ENCODE results near the gene PPP2R5C. TPM values are rescaled to one million over a fixed set of nuclear protein-coding genes. Genes with fewer than 3 reads are reported as not detected.

Gene PPP2R5C
- total RNA-seq, 1 donor from 2014 or later = 55.3 TPM

- peaks cover 0 to 8% (median 7%) of the 10 kb centered on the region in 3 donors for H3K27me3 ChIP-seq (ENCODE audit: control insufficient read depth in 3 of 3, insufficient read depth in 3 of 3, low read length in 3 of 3)
- no peak overlapping the region for H3K27ac ChIP-seq (ENCODE audit: low read depth, low read length)
- no peaks in the 10 kb centered on the region for H3K9me3 ChIP-seq (ENCODE audit: control insufficient read depth in 3 of 3, low read length in 3 of 3)
- H3K4me1 ChIP-seq (ENCODE audit: control insufficient read depth in 3 of 3, insufficient read depth in 3 of 3, low read length in 3 of 3) = peaks cover 0 to 3% (median 0%) of the 10 kb centered on the region in 3 donors
- no peaks in the 10 kb centered on the region for H3K36me3 ChIP-seq (ENCODE audit: control insufficient read depth in 3 of 3, insufficient read depth in 3 of 3, low read length in 3 of 3)
- no peak overlapping the region for H3K9ac ChIP-seq (ENCODE audit: low read depth in 1 of 3, low read length in 3 of 3)
- no peak overlapping the region for H3K4me3 ChIP-seq (ENCODE audit: low read length in 3 of 3)
These were observed 27.2 kb upstream of the PPP2R5C start for GRCh38 chr14:101734246-101734847.

- Histone ChIP-seq H3K27ac (ENCODE audit: low read depth, low read length) (no peak overlapping the region), H3K9ac (ENCODE audit: low read depth in 1 of 3, low read length in 3 of 3) (no peak overlapping the region), H3K27me3 (ENCODE audit: control insufficient read depth in 3 of 3, insufficient read depth in 3 of 3, low read length in 3 of 3) (peaks cover 0 to 12% (median 7%) of the 10 kb centered on the region in 3 donors), H3K9me3 (ENCODE audit: control insufficient read depth in 3 of 3, low read length in 3 of 3) (peaks cover 0 to 2% (median 0%) of the 10 kb centered on the region in 3 donors), H3K36me3 (ENCODE audit: control insufficient read depth in 3 of 3, insufficient read depth in 3 of 3, low read length in 3 of 3) (no peaks in the 10 kb centered on the region), H3K4me1 (ENCODE audit: control insufficient read depth in 3 of 3, insufficient read depth in 3 of 3, low read length in 3 of 3) (peaks cover 0 to 3% (median 0%) of the 10 kb centered on the region in 3 donors), H3K4me3 (ENCODE audit: low read length in 3 of 3) (no peak overlapping the region)
These were observed 26.1 kb upstream of the PPP2R5C start for GRCh38 chr14:101735453-101735852.

GRCh38 chr14:101736071-101736470 lies 25.4 kb upstream of the PPP2R5C start:
- no peak overlapping the region for H3K4me3 ChIP-seq (ENCODE audit: low read length in 3 of 3)
- peaks cover 0 to 5% (median 3%) of the 10 kb centered on the region in 3 donors for H3K9me3 ChIP-seq (ENCODE audit: control insufficient read depth in 3 of 3, low read length in 3 of 3)
- no peak overlapping the region for H3K9ac ChIP-seq (ENCODE audit: low read depth in 1 of 3, low read length in 3 of 3)
- H3K27me3 ChIP-seq (ENCODE audit: control insufficient read depth in 3 of 3, insufficient read depth in 3 of 3, low read length in 3 of 3) = peaks cover 0 to 12% (median 7%) of the 10 kb centered on the region in 3 donors
- peaks cover 0 to 3% (median 0%) of the 10 kb centered on the region in 3 donors for H3K4me1 ChIP-seq (ENCODE audit: control insufficient read depth in 3 of 3, insufficient read depth in 3 of 3, low read length in 3 of 3)
- H3K36me3 ChIP-seq (ENCODE audit: control insufficient read depth in 3 of 3, insufficient read depth in 3 of 3, low read length in 3 of 3) = no peaks in the 10 kb centered on the region
- H3K27ac ChIP-seq (ENCODE audit: low read depth, low read length) = no peak overlapping the region

- Histone ChIP-seq H3K9ac (ENCODE audit: low read depth in 1 of 3, low read length in 3 of 3) (no peak overlapping the region), H3K36me3 (ENCODE audit: control insufficient read depth in 3 of 3, insufficient read depth in 3 of 3, low read length in 3 of 3) (no peaks in the 10 kb centered on the region), H3K4me3 (ENCODE audit: low read length in 3 of 3) (no peak overlapping the region), H3K9me3 (ENCODE audit: control insufficient read depth in 3 of 3, low read length in 3 of 3) (peaks cover 0 to 6% (median 5%) of the 10 kb centered on the region in 3 donors), H3K27me3 (ENCODE audit: control insufficient read depth in 3 of 3, insufficient read depth in 3 of 3, low read length in 3 of 3) (peaks cover 0 to 12% (median 7%) of the 10 kb centered on the region in 3 donors), H3K4me1 (ENCODE audit: control insufficient read depth in 3 of 3, insufficient read depth in 3 of 3, low read length in 3 of 3) (peaks cover 0 to 1% (median 0%) of the 10 kb centered on the region in 3 donors), H3K27ac (ENCODE audit: low read depth, low read length) (no peak overlapping the region)
These were observed 24.9 kb upstream of the PPP2R5C start for GRCh38 chr14:101736585-101736984.

- no peaks in the 10 kb centered on the region for H3K4me1 ChIP-seq (ENCODE audit: control insufficient read depth in 3 of 3, insufficient read depth in 3 of 3, low read length in 3 of 3)
- no peak overlapping the region for H3K9ac ChIP-seq (ENCODE audit: low read depth in 1 of 3, low read length in 3 of 3)
- H3K36me3 ChIP-seq (ENCODE audit: control insufficient read depth in 3 of 3, insufficient read depth in 3 of 3, low read length in 3 of 3) = no peaks in the 10 kb centered on the region
- no peak overlapping the region for H3K27ac ChIP-seq (ENCODE audit: low read depth, low read length)
- H3K27me3 ChIP-seq (ENCODE audit: control insufficient read depth in 3 of 3, insufficient read depth in 3 of 3, low read length in 3 of 3) = peaks cover 0 to 12% (median 7%) of the 10 kb centered on the region in 3 donors
- H3K9me3 ChIP-seq (ENCODE audit: control insufficient read depth in 3 of 3, low read length in 3 of 3) = peaks cover 0 to 6% (median 5%) of the 10 kb centered on the region in 3 donors
- no peak overlapping the region for H3K4me3 ChIP-seq (ENCODE audit: low read length in 3 of 3)
These were observed 23.8 kb upstream of the PPP2R5C start for GRCh38 chr14:101737414-101738339.

- no peaks in the 10 kb centered on the region for H3K36me3 ChIP-seq (ENCODE audit: control insufficient read depth in 3 of 3, insufficient read depth in 3 of 3, low read length in 3 of 3)
- peaks cover 0 to 12% (median 7%) of the 10 kb centered on the region in 3 donors for H3K27me3 ChIP-seq (ENCODE audit: control insufficient read depth in 3 of 3, insufficient read depth in 3 of 3, low read length in 3 of 3)
- H3K9me3 ChIP-seq (ENCODE audit: control insufficient read depth in 3 of 3, low read length in 3 of 3) = peaks cover 0 to 6% (median 5%) of the 10 kb centered on the region in 3 donors
- H3K4me3 ChIP-seq (ENCODE audit: low read length in 3 of 3) = no peak overlapping the region
- H3K27ac ChIP-seq (ENCODE audit: low read depth, low read length) = no peak overlapping the region
- H3K4me1 ChIP-seq (ENCODE audit: control insufficient read depth in 3 of 3, insufficient read depth in 3 of 3, low read length in 3 of 3) = no peaks in the 10 kb centered on the region
- H3K9ac ChIP-seq (ENCODE audit: low read depth in 1 of 3, low read length in 3 of 3) = no peak overlapping the region
These were observed 22.7 kb upstream of the PPP2R5C start for GRCh38 chr14:101738703-101739320.

GRCh38 chr14:101739446-101740141 lies 21.9 kb upstream of the PPP2R5C start:
- Histone ChIP-seq H3K4me3 (ENCODE audit: low read length in 3 of 3) (no peak overlapping the region), H3K9me3 (ENCODE audit: control insufficient read depth in 3 of 3, low read length in 3 of 3) (peaks cover 0 to 6% (median 5%) of the 10 kb centered on the region in 3 donors), H3K27me3 (ENCODE audit: control insufficient read depth in 3 of 3, insufficient read depth in 3 of 3, low read length in 3 of 3) (peaks cover 0 to 12% (median 7%) of the 10 kb centered on the region in 3 donors), H3K4me1 (ENCODE audit: control insufficient read depth in 3 of 3, insufficient read depth in 3 of 3, low read length in 3 of 3) (no peaks in the 10 kb centered on the region), H3K9ac (ENCODE audit: low read depth in 1 of 3, low read length in 3 of 3) (no peak overlapping the region), H3K27ac (ENCODE audit: low read depth, low read length) (no peak overlapping the region), H3K36me3 (ENCODE audit: control insufficient read depth in 3 of 3, insufficient read depth in 3 of 3, low read length in 3 of 3) (no peaks in the 10 kb centered on the region)

- Histone ChIP-seq H3K4me1 (ENCODE audit: control insufficient read depth in 3 of 3, insufficient read depth in 3 of 3, low read length in 3 of 3) (no peaks in the 10 kb centered on the region), H3K27me3 (ENCODE audit: control insufficient read depth in 3 of 3, insufficient read depth in 3 of 3, low read length in 3 of 3) (peaks cover 0 to 12% (median 7%) of the 10 kb centered on the region in 3 donors), H3K36me3 (ENCODE audit: control insufficient read depth in 3 of 3, insufficient read depth in 3 of 3, low read length in 3 of 3) (no peaks in the 10 kb centered on the region), H3K27ac (ENCODE audit: low read depth, low read length) (no peak overlapping the region), H3K9ac (ENCODE audit: low read depth in 1 of 3, low read length in 3 of 3) (no peak overlapping the region), H3K4me3 (ENCODE audit: low read length in 3 of 3) (no peak overlapping the region), H3K9me3 (ENCODE audit: control insufficient read depth in 3 of 3, low read length in 3 of 3) (peaks cover 0 to 6% (median 5%) of the 10 kb centered on the region in 3 donors)
These were observed 20.5 kb upstream of the PPP2R5C start for GRCh38 chr14:101740981-101741380.

GRCh38 chr14:101743701-101744100 lies 17.8 kb upstream of the PPP2R5C start:
- H3K4me3 ChIP-seq (ENCODE audit: low read length in 3 of 3) = no peak overlapping the region
- no peak overlapping the region for H3K9ac ChIP-seq (ENCODE audit: low read depth in 1 of 3, low read length in 3 of 3)
- peaks cover 0 to 5% (median 0%) of the 10 kb centered on the region in 3 donors for H3K27me3 ChIP-seq (ENCODE audit: control insufficient read depth in 3 of 3, insufficient read depth in 3 of 3, low read length in 3 of 3)
- H3K27ac ChIP-seq (ENCODE audit: low read depth, low read length) = no peak overlapping the region
- peaks cover 0 to 6% (median 5%) of the 10 kb centered on the region in 3 donors for H3K9me3 ChIP-seq (ENCODE audit: control insufficient read depth in 3 of 3, low read length in 3 of 3)
- H3K4me1 ChIP-seq (ENCODE audit: control insufficient read depth in 3 of 3, insufficient read depth in 3 of 3, low read length in 3 of 3) = no peaks in the 10 kb centered on the region
- no peaks in the 10 kb centered on the region for H3K36me3 ChIP-seq (ENCODE audit: control insufficient read depth in 3 of 3, insufficient read depth in 3 of 3, low read length in 3 of 3)
